Mesothelial cell of epicardium (in vitro differentiated cells): ENCODE measurements around the gene LMOD1. TPM values are rescaled to one million over a fixed set of nuclear protein-coding genes. Genes with fewer than 3 reads are reported as not detected.

Experiments
- DNase-seq, 2 experiments: peaks; one replicate each; pipeline ENCODE4 v3.0.0; 2021; ENCODE audit warnings: low spot score in 2 of 2; ENCODE audit not compliant: unreplicated experiment in 2 of 2
- H3K27ac Mint-ChIP-seq: 2 replicates; pipeline ENCODE4 v1.8.0; 2021; ENCODE audit warnings: mixed read lengths
- H3K27me3 Mint-ChIP-seq: 2 replicates; pipeline ENCODE4 v1.8.0; 2021; ENCODE audit warnings: low read depth, mixed read lengths
- H3K36me3 Mint-ChIP-seq: 2 replicates; pipeline ENCODE4 v1.8.0; 2021; ENCODE audit warnings: mixed read lengths
- H3K4me1 Mint-ChIP-seq: 2 replicates; pipeline ENCODE4 v1.8.0; 2021; ENCODE audit warnings: mixed read lengths
- H3K4me3 Mint-ChIP-seq: 2 replicates; pipeline ENCODE4 v1.8.0; 2021; ENCODE audit warnings: mild to moderate bottlenecking, moderate library complexity, mixed read lengths
- H3K9me3 Mint-ChIP-seq: 2 replicates; pipeline ENCODE4 v1.8.0; 2021; ENCODE audit warnings: mixed read lengths
- total RNA-seq: library from RNA; stranded (reverse); gene quantifications from 3 replicates; pipeline ENCODE4 v1.2.1, GENCODE V29; 2021
- TF ChIP-seq, protein P1 (sequence below): fragments of 200-600 bp; sonication (generic); IDR thresholded peaks from one replicate; pipeline ENCODE4 v1.5.0; 2021; ENCODE audit warnings: antibody characterized with exemption; ENCODE audit not compliant: unreplicated experiment

The LMOD1 gene
- total RNA-seq, 1 donor from 2014 or later, result 5.4 TPM

DNA sequence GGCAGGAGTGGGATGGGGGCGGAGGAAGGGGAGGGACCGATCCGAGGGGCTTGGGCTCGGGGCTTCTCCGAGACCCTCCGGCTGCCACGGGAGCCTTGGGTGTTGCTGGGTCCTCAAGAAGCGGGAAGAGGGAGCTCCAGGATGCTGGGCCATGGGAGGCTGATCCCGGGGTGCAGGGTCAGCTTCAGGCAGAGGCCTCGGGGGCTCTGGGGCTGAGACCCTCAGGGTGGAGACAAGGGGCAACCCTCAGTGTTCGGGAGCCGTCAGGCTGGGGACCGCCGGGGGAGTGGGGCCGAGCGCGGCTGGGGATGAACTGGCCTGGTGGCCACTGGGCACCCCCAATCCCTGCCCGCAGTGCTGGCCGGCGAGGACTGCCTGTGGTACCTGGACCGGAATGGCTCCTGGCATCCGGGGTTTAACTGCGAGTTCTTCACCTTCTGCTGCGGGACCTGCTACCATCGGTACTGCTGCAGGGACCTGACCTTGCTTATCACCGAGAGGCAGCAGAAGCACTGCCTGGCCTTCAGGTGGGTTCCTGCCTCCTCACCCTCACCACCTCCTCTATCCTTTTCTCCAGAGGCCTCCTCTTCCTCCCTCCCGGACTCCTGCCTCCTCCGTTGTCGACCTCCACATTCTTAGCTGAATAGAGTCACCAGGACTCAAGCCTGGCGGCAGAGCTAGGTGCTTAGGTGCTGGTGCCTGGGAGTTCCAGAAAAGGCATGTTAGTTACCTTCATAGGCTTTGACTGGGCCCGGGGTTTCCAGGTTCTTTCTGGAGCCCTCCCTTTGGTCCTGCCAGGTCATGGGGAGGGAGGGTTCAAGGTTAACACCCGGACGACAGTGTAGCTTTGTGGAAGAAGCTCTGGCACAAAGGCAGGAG is 57.0 kb downstream of the LMOD1 start:
- no peak for DNase-seq
- Mint-ChIP-seq H3K27me3 (peaks cover 15% of the 10 kb centered on the region), H3K36me3 (no peaks in the 10 kb centered on the region), H3K4me1 (peaks cover 16% of the 10 kb centered on the region), H3K9me3 (no peaks in the 10 kb centered on the region), H3K4me3 (peak overlapping the region; percentile 70), H3K27ac (no peak overlapping the region)
- TF ChIP-seq, protein P1, sequence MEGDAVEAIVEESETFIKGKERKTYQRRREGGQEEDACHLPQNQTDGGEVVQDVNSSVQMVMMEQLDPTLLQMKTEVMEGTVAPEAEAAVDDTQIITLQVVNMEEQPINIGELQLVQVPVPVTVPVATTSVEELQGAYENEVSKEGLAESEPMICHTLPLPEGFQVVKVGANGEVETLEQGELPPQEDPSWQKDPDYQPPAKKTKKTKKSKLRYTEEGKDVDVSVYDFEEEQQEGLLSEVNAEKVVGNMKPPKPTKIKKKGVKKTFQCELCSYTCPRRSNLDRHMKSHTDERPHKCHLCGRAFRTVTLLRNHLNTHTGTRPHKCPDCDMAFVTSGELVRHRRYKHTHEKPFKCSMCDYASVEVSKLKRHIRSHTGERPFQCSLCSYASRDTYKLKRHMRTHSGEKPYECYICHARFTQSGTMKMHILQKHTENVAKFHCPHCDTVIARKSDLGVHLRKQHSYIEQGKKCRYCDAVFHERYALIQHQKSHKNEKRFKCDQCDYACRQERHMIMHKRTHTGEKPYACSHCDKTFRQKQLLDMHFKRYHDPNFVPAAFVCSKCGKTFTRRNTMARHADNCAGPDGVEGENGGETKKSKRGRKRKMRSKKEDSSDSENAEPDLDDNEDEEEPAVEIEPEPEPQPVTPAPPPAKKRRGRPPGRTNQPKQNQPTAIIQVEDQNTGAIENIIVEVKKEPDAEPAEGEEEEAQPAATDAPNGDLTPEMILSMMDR, result no peak

DNA sequence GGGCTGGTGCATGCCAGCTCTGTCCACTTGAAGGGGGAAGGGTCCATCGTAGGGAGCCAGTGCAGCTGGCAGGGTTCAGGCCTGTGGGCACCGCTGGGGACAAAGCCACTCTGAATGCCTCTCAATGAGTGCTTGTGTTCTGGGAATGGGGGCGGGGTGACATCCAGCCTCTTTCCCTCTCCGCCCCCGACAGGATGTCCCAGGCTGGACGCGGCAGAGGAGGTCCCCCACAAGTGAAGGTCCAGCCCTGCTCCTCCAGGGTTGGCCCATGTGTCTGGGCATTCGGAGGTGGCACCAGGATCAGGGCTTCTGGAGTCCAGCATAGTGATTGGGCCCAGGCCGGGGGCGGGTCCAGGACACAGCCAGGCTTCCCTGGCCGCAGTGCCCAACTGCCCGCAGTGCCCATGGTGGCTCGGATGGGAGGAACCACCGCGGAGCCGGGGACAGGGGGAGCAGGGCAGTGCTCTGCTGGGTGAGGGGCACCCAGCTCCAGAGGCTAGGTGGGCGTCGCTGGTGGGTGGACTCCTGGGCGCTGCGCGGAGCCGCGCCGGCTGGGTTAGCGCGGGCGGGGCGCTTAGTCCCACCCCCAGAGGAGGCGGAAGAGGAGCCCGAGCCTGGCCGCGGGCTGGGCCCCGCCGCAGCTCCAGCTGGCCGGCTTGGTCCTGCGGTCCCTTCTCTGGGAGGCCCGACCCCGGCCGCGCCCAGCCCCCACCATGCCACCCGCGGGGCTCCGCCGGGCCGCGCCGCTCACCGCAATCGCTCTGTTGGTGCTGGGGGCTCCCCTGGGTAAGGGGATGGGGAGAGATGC is 57.9 kb downstream of the LMOD1 start, which contains the start of gene SHISA4:
Gene SHISA4 (plus strand): TSS at position 617 of the 808 bp plus-strand sequence. CDS start 97 bp downstream, at position 714.
- peak within 1 kb of the TSS; percentile 73 for H3K4me3 Mint-ChIP-seq
- H3K9me3 Mint-ChIP-seq, result no peaks in the 10 kb centered on the region
- H3K4me1 Mint-ChIP-seq, result peaks cover 10% of the 10 kb centered on the region
- TF ChIP-seq, protein P1, result no peak
- H3K27me3 Mint-ChIP-seq, result peaks cover 15% of the 10 kb centered on the region
- no peaks in the 10 kb centered on the region for H3K36me3 Mint-ChIP-seq
- no peak within 1 kb of the TSS for H3K27ac Mint-ChIP-seq
- DNase-seq, result peak in 1 of 2 experiments; percentile 50

DNA sequence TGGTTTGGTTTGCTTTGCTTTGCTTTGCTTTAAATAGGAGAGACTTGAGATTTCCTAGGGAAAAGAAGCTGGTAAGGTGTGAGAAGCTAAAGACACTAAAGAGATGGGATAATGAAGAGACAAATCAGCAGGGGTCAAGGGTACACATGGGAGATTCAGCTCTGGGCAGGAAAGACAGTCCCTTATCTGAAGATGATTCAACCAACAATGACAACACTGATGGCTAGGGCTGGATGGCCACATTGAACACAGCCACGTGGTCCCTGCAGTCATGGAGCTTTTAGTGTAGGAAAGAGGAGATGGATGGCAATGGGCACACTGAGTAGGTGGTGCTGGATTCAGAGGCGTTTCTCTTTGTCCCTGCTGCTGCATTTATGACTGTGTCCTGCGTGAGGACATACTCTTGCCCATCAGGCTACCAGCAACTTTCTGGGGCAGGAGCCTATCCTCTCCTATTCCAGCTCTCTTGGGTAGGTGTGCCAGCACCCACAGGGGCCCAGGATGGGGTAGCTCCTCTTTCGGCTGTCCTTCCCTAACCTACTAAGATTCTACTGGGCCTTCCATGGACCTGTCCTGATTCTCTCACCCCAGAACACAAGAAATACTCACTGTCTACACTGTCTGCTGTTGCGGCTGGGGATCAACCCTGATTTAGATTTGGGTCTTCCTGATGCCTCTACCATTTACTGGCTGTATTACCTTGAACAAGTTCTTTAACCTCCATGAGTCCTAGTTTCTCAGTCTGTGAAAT is 59.1 kb downstream of the LMOD1 start:
- TF ChIP-seq, protein P1, result no peak
- H3K4me1 Mint-ChIP-seq, result peaks cover 10% of the 10 kb centered on the region
- peak overlapping the region; percentile 73 for H3K4me3 Mint-ChIP-seq
- no peaks in the 10 kb centered on the region for H3K9me3 Mint-ChIP-seq
- no peak overlapping the region for H3K27ac Mint-ChIP-seq
- H3K36me3 Mint-ChIP-seq, result no peaks in the 10 kb centered on the region
- peak in 1 of 2 experiments; percentile 5 for DNase-seq
- H3K27me3 Mint-ChIP-seq, result peaks cover 15% of the 10 kb centered on the region

DNA sequence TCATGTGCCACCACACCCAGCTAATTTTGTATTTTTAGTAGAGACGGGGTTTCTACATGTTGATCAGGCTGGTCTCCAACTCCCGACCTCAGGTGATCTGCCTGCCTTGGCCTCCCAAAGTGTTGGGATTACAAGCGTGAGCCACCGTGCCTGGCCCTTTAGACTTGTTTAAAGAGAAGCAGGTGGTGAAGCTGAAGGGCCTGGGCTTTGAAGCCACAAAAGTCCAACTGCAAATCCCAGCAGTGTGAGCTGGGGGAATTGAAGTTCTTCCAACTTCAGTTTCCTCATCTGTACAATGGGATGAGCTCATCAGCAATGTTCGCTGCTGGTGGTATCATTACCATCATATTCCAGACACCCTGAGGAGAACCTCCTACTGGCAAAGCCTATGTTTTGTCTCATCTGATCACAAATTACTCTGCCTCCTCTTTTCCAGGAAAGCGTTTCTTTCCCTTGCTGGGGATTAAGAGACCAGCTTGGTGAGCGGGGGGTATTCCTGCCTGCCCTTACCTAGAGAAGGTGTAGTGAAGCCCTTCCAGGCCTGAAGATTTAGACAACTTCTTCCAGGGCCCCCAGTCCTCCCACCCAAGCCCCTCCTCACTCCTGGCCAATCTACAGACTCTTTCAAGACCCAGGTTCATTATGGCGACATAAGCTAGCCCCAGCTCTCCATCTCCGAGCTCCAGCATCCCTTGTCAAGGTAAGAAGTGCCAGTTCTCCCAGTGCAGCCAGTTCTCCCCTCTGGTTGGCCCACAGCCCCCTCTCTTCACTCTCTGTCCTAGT is 60.1 kb downstream of the LMOD1 start:
- Mint-ChIP-seq H3K9me3 (no peaks in the 10 kb centered on the region), H3K27ac (no peak overlapping the region), H3K4me1 (peaks cover 15% of the 10 kb centered on the region), H3K27me3 (peaks cover 15% of the 10 kb centered on the region), H3K36me3 (no peaks in the 10 kb centered on the region), H3K4me3 (no peak overlapping the region)
- peak in 1 of 2 experiments; percentile 2 for DNase-seq
- TF ChIP-seq, protein P1, result no peak
